ENCODE results near the gene ALDOB. TPM values are rescaled to one million over a fixed set of nuclear protein-coding genes. Genes with fewer than 3 reads are reported as not detected.

Gene ALDOB
- total RNA-seq (ENCODE audit: unreplicated experiment), result not detected
- long read RNA-seq, result 0 reads

GRCh38 chr9:101435601-101436079 lies at the start of gene ALDOB:
Gene ALDOB, minus strand, starts transcription at chr9:101435774. Its CDS starts 4,887 bp downstream, at chr9:101430887.
- H3K4me1 Mint-ChIP-seq (ENCODE audit: low read depth, unreplicated experiment), result no peaks in the 10 kb centered on the region
- no peaks in the 10 kb centered on the region for H3K36me3 Mint-ChIP-seq (ENCODE audit: unreplicated experiment)
- DNase-seq, result no peak
- no peak for TF ChIP-seq CTCF (IDR thresholded peaks at IDR 0.05; ENCODE audit: partially characterized antibody, unreplicated experiment)
- H3K9me3 Mint-ChIP-seq (ENCODE audit: unreplicated experiment), result no peaks in the 10 kb centered on the region
- no peak within 1 kb of the TSS for H3K4me3 Mint-ChIP-seq (ENCODE audit: unreplicated experiment)
- H3K27me3 Mint-ChIP-seq (ENCODE audit: unreplicated experiment), result no peaks in the 10 kb centered on the region
- no peak within 1 kb of the TSS for H3K27ac Mint-ChIP-seq (ENCODE audit: unreplicated experiment)

- H3K27me3 Mint-ChIP-seq (ENCODE audit: unreplicated experiment), result peaks cover 6% of the 10 kb centered on the region
- no peak for TF ChIP-seq CTCF (IDR thresholded peaks at IDR 0.05; ENCODE audit: partially characterized antibody, unreplicated experiment)
- H3K27ac Mint-ChIP-seq (ENCODE audit: unreplicated experiment), result no peak overlapping the region
- H3K4me1 Mint-ChIP-seq (ENCODE audit: low read depth, unreplicated experiment), result peaks cover 13% of the 10 kb centered on the region
- DNase-seq, result no peak
- peak overlapping the region; percentile 17 for H3K4me3 Mint-ChIP-seq (ENCODE audit: unreplicated experiment)
- peaks cover 5% of the 10 kb centered on the region for H3K9me3 Mint-ChIP-seq (ENCODE audit: unreplicated experiment)
- no peaks in the 10 kb centered on the region for H3K36me3 Mint-ChIP-seq (ENCODE audit: unreplicated experiment)
These were observed 48.5 kb upstream of the ALDOB start for GRCh38 chr9:101484046-101484445.

GRCh38 chr9:101481261-101481660 lies 45.7 kb upstream of the ALDOB start:
- peaks cover 7% of the 10 kb centered on the region for H3K9me3 Mint-ChIP-seq (ENCODE audit: unreplicated experiment)
- H3K27ac Mint-ChIP-seq (ENCODE audit: unreplicated experiment), result no peak overlapping the region
- no peak for DNase-seq
- TF ChIP-seq CTCF (IDR thresholded peaks at IDR 0.05; ENCODE audit: partially characterized antibody, unreplicated experiment), result no peak
- H3K4me3 Mint-ChIP-seq (ENCODE audit: unreplicated experiment), result no peak overlapping the region
- peaks cover 19% of the 10 kb centered on the region for H3K4me1 Mint-ChIP-seq (ENCODE audit: low read depth, unreplicated experiment)
- peaks cover 5% of the 10 kb centered on the region for H3K27me3 Mint-ChIP-seq (ENCODE audit: unreplicated experiment)
- peaks cover 8% of the 10 kb centered on the region for H3K36me3 Mint-ChIP-seq (ENCODE audit: unreplicated experiment)

- H3K36me3 Mint-ChIP-seq (ENCODE audit: unreplicated experiment), result peaks cover 10% of the 10 kb centered on the region
- no peak for DNase-seq
- peaks cover 17% of the 10 kb centered on the region for H3K4me1 Mint-ChIP-seq (ENCODE audit: low read depth, unreplicated experiment)
- H3K27ac Mint-ChIP-seq (ENCODE audit: unreplicated experiment), result peak overlapping the region; percentile 36
- peak overlapping the region; percentile 16 for H3K4me3 Mint-ChIP-seq (ENCODE audit: unreplicated experiment)
- TF ChIP-seq CTCF (IDR thresholded peaks at IDR 0.05; ENCODE audit: partially characterized antibody, unreplicated experiment), result no peak
- H3K9me3 Mint-ChIP-seq (ENCODE audit: unreplicated experiment), result peaks cover 5% of the 10 kb centered on the region
- H3K27me3 Mint-ChIP-seq (ENCODE audit: unreplicated experiment), result peaks cover 2% of the 10 kb centered on the region
These were observed 44.8 kb upstream of the ALDOB start for GRCh38 chr9:101480386-101480785.

GRCh38 chr9:101479338-101480030 lies 43.9 kb upstream of the ALDOB start:
- Mint-ChIP-seq H3K27ac (ENCODE audit: unreplicated experiment) (peak overlapping the region; percentile 31), H3K9me3 (ENCODE audit: unreplicated experiment) (peaks cover 4% of the 10 kb centered on the region), H3K36me3 (ENCODE audit: unreplicated experiment) (peaks cover 10% of the 10 kb centered on the region), H3K4me1 (ENCODE audit: low read depth, unreplicated experiment) (peaks cover 17% of the 10 kb centered on the region), H3K4me3 (ENCODE audit: unreplicated experiment) (no peak overlapping the region), H3K27me3 (ENCODE audit: unreplicated experiment) (peaks cover 2% of the 10 kb centered on the region)
- no peak for TF ChIP-seq CTCF (IDR thresholded peaks at IDR 0.05; ENCODE audit: partially characterized antibody, unreplicated experiment)
- DNase-seq, result no peak
